ENCODE results near the gene CCNDBP1.
"Not testable (repeated sequence)": the region's sequence is repeated elsewhere in the genome, so short reads cannot be mapped to it uniquely, and the experiment has no call there.

The CCNDBP1 gene

GRCh38 chr15:43194795-43195194 lies 9.6 kb downstream of the CCNDBP1 start:
- no peak for DNase-seq (ENCODE audit: low read depth)

- DNase-seq (ENCODE audit: low read depth) = no peak
Measured at GRCh38 chr15:43196760-43197548, 11.8 kb downstream of the CCNDBP1 start.

- not testable (repeated sequence) for DNase-seq (ENCODE audit: low read depth)
Measured at GRCh38 chr15:43197773-43198172, 12.6 kb downstream of the CCNDBP1 start.

GRCh38 chr15:43198556-43198955 lies 13.4 kb downstream of the CCNDBP1 start:
- DNase-seq (ENCODE audit: low read depth) = not testable (repeated sequence)

- no peak for DNase-seq (ENCODE audit: low read depth)
Measured at GRCh38 chr15:43198992-43199391, 13.8 kb downstream of the CCNDBP1 start.

- DNase-seq (ENCODE audit: low read depth) = no peak
Measured at GRCh38 chr15:43199945-43200488, 14.8 kb downstream of the CCNDBP1 start.

- DNase-seq (ENCODE audit: low read depth) = peak; percentile 10
Measured at GRCh38 chr15:43204016-43204901, 19.1 kb downstream of the CCNDBP1 start.

- no peak for DNase-seq (ENCODE audit: low read depth)
Measured at GRCh38 chr15:43206054-43206453, 20.9 kb downstream of the CCNDBP1 start.

- DNase-seq (ENCODE audit: low read depth) = no peak
Measured at GRCh38 chr15:43207024-43207423, 21.8 kb downstream of the CCNDBP1 start.

GRCh38 chr15:43208052-43209002 lies 23.1 kb downstream of the CCNDBP1 start:
- no peak for DNase-seq (ENCODE audit: low read depth)

- DNase-seq (ENCODE audit: low read depth) = no peak
Measured at GRCh38 chr15:43209059-43209824, 24.0 kb downstream of the CCNDBP1 start.

- no peak for DNase-seq (ENCODE audit: low read depth)
Measured at GRCh38 chr15:43210172-43210745, 25.1 kb downstream of the CCNDBP1 start.

GRCh38 chr15:43210807-43211206 lies 25.6 kb downstream of the CCNDBP1 start:
- no peak for DNase-seq (ENCODE audit: low read depth)

GRCh38 chr15:43211224-43211735 lies 26.1 kb downstream of the CCNDBP1 start:
- no peak for DNase-seq (ENCODE audit: low read depth)

GRCh38 chr15:43212299-43212698 lies 27.1 kb downstream of the CCNDBP1 start:
- no peak for DNase-seq (ENCODE audit: low read depth)

GRCh38 chr15:43212951-43213350 lies 27.7 kb downstream of the CCNDBP1 start:
- no peak for DNase-seq (ENCODE audit: low read depth)

GRCh38 chr15:43213466-43213865 lies 28.3 kb downstream of the CCNDBP1 start:
- DNase-seq (ENCODE audit: low read depth) = no peak

GRCh38 chr15:43214169-43214568 lies 29.0 kb downstream of the CCNDBP1 start:
- DNase-seq (ENCODE audit: low read depth) = no peak

- no peak for DNase-seq (ENCODE audit: low read depth)
Measured at GRCh38 chr15:43214592-43215295, 29.5 kb downstream of the CCNDBP1 start.

GRCh38 chr15:43215961-43216360 lies 30.8 kb downstream of the CCNDBP1 start:
- no peak for DNase-seq (ENCODE audit: low read depth)
